K562 (cell line): ENCODE data around the gene LAMTOR4. TPM values are rescaled to one million over a fixed set of nuclear protein-coding genes. Genes with fewer than 3 reads are reported as not detected.
A peak's percentile ranks its signal among the peaks of the same experiment; 100 is the strongest.

Experiments used
- DACH1 ChIP-seq: fragments of 450-650 bp; IDR thresholded peaks from 2 replicates; pipeline ENCODE4 v1.6.1; 2018; ENCODE audit not compliant: partially characterized antibody
- FOXK1 ChIP-seq: sonication (generic); formaldehyde crosslinking; IDR thresholded peaks from 2 replicates; pipeline ENCODE4 v1.8.0; 2022; ENCODE audit warnings: missing genetic modification reagents, mild to moderate bottlenecking, borderline replicate concordance
- KLF16 ChIP-seq: IDR thresholded peaks from 2 replicates; pipeline ENCODE4 v1.6.1; 2016; ENCODE audit warnings: antibody characterized with exemption
- NR2C2 ChIP-seq, 2 experiments: fragments of 200-800 bp in 1 of 2; sonication (Bioruptor generic) in 1 of 2; sonication (generic) in 1 of 2; formaldehyde crosslinking in 1 of 2; IDR thresholded peaks; 2 replicates each; pipeline versions ENCODE4 v1.6.1 to v1.8.0; 2016 to 2022; ENCODE audit warnings: mild to moderate bottlenecking in 1 of 2, missing compliant biosample characterization in 1 of 2, missing genetic modification characterization in 1 of 2, missing genetic modification reagents in 1 of 2
- POLR2H ChIP-seq: IDR thresholded peaks from 2 replicates; pipeline ENCODE4 v1.6.1; 2016; ENCODE audit warnings: missing genetic modification characterization, low read depth, mild to moderate bottlenecking, control low read depth, missing compliant biosample characterization, moderate library complexity
- SMC3 ChIP-seq: conservative IDR thresholded peaks from 2 replicates; pipeline ENCODE4 v1.6.1; 2011; ENCODE audit warnings: low read depth, low read length, improper control_type of control experiment; ENCODE audit not compliant: insufficient read depth
- STAT5B ChIP-seq: fragments of 250-450 bp; sonication (Bioruptor Pico); IDR thresholded peaks from 2 replicates; pipeline ENCODE4 v1.8.0; 2021; ENCODE audit warnings: mild to moderate bottlenecking, inconsistent platforms
- TBL1XR1 ChIP-seq, 2 experiments: IDR thresholded peaks; 2 replicates each; pipeline ENCODE4 v1.6.1; 2012; ENCODE audit warnings: improper control_type of control experiment in 2 of 2, low read length in 2 of 2, mild to moderate bottlenecking in 1 of 2
- TOE1 ChIP-seq, 2 experiments: fragments of 450-650 bp in 1 of 2; sonication (generic) in 1 of 2; formaldehyde crosslinking in 1 of 2; IDR thresholded peaks; 2 replicates each; pipeline versions ENCODE4 v1.7.1 to v1.8.0; 2016 to 2022; ENCODE audit warnings: borderline replicate concordance in 2 of 2, mild to moderate bottlenecking in 2 of 2, antibody characterized with exemption in 1 of 2, inconsistent platforms in 1 of 2, low read depth in 1 of 2, missing genetic modification reagents in 1 of 2, moderate library complexity in 1 of 2
- TRIM24 ChIP-seq, 2 experiments: fragments of 450-650 bp; IDR thresholded peaks; 2 replicates each; pipeline ENCODE4 v1.6.1; 2016
- TSC22D4 ChIP-seq: fragments of 450-650 bp; IDR thresholded peaks from 2 replicates; pipeline ENCODE4 v1.6.1; 2016; ENCODE audit warnings: missing genetic modification characterization, missing biosample characterization, control low read depth
- TSHZ1 ChIP-seq: fragments of 250-450 bp; sonication (Bioruptor Pico); IDR thresholded peaks from 2 replicates; pipeline ENCODE4 v1.4.0; 2020; ENCODE audit warnings: mild to moderate bottlenecking, moderate library complexity
- ZNF76 ChIP-seq: fragments of 250-450 bp; sonication (Bioruptor Pico); IDR thresholded peaks from 2 replicates; pipeline ENCODE4 v1.4.0; 2020; ENCODE audit warnings: mild to moderate bottlenecking, moderate library complexity, borderline replicate concordance
- polyA plus RNA-seq, 8 experiments: library from polyadenylated mRNA; depleted of rRNA in 4 of 8; stranded (reverse) in 5 of 8; unstranded in 3 of 8; fragments of >200 nt; fragmentation: Nextera tagmentation in 2 of 8; fragmentation: Illumina TruSeq in 1 of 8; extraction: Ambion mirVana in 2 of 8; extraction: Trizol in 1 of 8; gene quantifications; 2 replicates each; pipeline versions ENCODE4 v1.2.1 to v1.2.3, GENCODE V29; 2011 to 2014; ENCODE audit warnings: inconsistent platforms in 1 of 8, missing spikeins in 1 of 8
- total RNA-seq, 7 experiments: library from RNA; depleted of rRNA in 6 of 7; stranded (reverse); fragments of >200 nt in 6 of 7; fragmentation: Illumina TruSeq in 2 of 7; extraction: Trizol in 2 of 7; gene quantifications; 2 replicates each; pipeline versions ENCODE4 v1.2.1 to v1.2.3, GENCODE V29; 2011 to 2021; ENCODE audit warnings: low replicate concordance in 1 of 7
- TF ChIP-seq, protein P1 (sequence below): fragments of 450-650 bp; formaldehyde crosslinking; IDR thresholded peaks from 2 replicates; pipeline ENCODE4 v1.4.0; 2022; ENCODE audit warnings: mild to moderate bottlenecking, moderate library complexity
- TF ChIP-seq, protein P2 (sequence below): fragments of 250-450 bp; sonication (Bioruptor Pico); IDR thresholded peaks from 2 replicates; pipeline ENCODE4 v1.4.0; 2020; ENCODE audit warnings: mild to moderate bottlenecking
- TF ChIP-seq, protein P3 (sequence below): fragments of 450-650 bp; conservative IDR thresholded peaks from 2 replicates; pipeline ENCODE4 v1.6.1; 2016; ENCODE audit warnings: missing genetic modification characterization, low read depth, mild to moderate bottlenecking, control low read depth, missing compliant biosample characterization
- TF ChIP-seq, protein P4 (sequence below): fragments of 450-650 bp; IDR thresholded peaks from 2 replicates; pipeline ENCODE4 v1.6.1; 2016; ENCODE audit warnings: missing biosample characterization, missing genetic modification characterization

Gene LAMTOR4
- total and polyA plus RNA-seq, 9 of the 15 experiments (the other 6 are each of a cell fraction or from before 2014, with no cell fraction given), result 79.6 to 314 (median 195) TPM

GRCh38 chr7:100190048-100190711 is 41.5 kb downstream of the LAMTOR4 start (continued):
- TF ChIP-seq, protein P1, sequence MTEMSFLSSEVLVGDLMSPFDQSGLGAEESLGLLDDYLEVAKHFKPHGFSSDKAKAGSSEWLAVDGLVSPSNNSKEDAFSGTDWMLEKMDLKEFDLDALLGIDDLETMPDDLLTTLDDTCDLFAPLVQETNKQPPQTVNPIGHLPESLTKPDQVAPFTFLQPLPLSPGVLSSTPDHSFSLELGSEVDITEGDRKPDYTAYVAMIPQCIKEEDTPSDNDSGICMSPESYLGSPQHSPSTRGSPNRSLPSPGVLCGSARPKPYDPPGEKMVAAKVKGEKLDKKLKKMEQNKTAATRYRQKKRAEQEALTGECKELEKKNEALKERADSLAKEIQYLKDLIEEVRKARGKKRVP (CRISPR knock-in tag), result peak; percentile 80
- TF ChIP-seq TSHZ1 (CRISPR knock-in tag), result no peak
- no peak for TF ChIP-seq TSC22D4 (tag)
- TF ChIP-seq, protein P2, sequence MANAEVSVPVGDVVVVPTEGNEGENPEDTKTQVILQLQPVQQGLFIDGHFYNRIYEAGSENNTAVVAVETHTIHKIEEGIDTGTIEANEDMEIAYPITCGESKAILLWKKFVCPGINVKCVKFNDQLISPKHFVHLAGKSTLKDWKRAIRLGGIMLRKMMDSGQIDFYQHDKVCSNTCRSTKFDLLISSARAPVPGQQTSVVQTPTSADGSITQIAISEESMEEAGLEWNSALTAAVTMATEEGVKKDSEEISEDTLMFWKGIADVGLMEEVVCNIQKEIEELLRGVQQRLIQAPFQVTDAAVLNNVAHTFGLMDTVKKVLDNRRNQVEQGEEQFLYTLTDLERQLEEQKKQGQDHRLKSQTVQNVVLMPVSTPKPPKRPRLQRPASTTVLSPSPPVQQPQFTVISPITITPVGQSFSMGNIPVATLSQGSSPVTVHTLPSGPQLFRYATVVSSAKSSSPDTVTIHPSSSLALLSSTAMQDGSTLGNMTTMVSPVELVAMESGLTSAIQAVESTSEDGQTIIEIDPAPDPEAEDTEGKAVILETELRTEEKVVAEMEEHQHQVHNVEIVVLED (CRISPR knock-in tag), result peak; percentile 41; the same call in 1 of the 2 replicates
- no peak for TF ChIP-seq NR2C2 (CRISPR knock-in tag; IDR thresholded peaks at IDR 0.05)
- peak; percentile 41; the same call in 1 of the 2 replicates for TF ChIP-seq NR2C2 (tag; IDR thresholded peaks at IDR 0.05)
- TF ChIP-seq, protein P3, sequence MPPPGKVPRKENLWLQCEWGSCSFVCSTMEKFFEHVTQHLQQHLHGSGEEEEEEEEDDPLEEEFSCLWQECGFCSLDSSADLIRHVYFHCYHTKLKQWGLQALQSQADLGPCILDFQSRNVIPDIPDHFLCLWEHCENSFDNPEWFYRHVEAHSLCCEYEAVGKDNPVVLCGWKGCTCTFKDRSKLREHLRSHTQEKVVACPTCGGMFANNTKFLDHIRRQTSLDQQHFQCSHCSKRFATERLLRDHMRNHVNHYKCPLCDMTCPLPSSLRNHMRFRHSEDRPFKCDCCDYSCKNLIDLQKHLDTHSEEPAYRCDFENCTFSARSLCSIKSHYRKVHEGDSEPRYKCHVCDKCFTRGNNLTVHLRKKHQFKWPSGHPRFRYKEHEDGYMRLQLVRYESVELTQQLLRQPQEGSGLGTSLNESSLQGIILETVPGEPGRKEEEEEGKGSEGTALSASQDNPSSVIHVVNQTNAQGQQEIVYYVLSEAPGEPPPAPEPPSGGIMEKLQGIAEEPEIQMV, result 0 out of 2 replicates have a peak, but pooled peaks have one; percentile 3
- TF ChIP-seq, protein P4, sequence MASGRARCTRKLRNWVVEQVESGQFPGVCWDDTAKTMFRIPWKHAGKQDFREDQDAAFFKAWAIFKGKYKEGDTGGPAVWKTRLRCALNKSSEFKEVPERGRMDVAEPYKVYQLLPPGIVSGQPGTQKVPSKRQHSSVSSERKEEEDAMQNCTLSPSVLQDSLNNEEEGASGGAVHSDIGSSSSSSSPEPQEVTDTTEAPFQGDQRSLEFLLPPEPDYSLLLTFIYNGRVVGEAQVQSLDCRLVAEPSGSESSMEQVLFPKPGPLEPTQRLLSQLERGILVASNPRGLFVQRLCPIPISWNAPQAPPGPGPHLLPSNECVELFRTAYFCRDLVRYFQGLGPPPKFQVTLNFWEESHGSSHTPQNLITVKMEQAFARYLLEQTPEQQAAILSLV (tag), result peak; percentile 41; the same call in 1 of the 2 replicates
- no peak for TF ChIP-seq STAT5B (CRISPR knock-in tag)
- no peak for TF ChIP-seq FOXK1
- TF ChIP-seq TRIM24 (IDR thresholded peaks at IDR 0.05), result peak in 1 of 2 experiments; percentile 40; a peak in 1 of 4 replicates
- no peak for TF ChIP-seq KLF16
- 0 out of 2 replicates have a peak, but pooled peaks have one; percentile 45 for TF ChIP-seq ZNF76 (CRISPR knock-in tag)
- peak; percentile 51 for TF ChIP-seq POLR2H
- TF ChIP-seq TOE1 (IDR thresholded peaks at IDR 0.05; ENCODE audit: borderline replicate concordance), result no peak
- no peak for TF ChIP-seq TOE1 (CRISPR knock-in tag; IDR thresholded peaks at IDR 0.05; ENCODE audit: borderline replicate concordance, low read depth)
- peak; percentile 80 for TF ChIP-seq DACH1
- no peak for TF ChIP-seq SMC3
- 0 out of 4 replicates have a peak, but pooled peaks of 1 of the 2 experiments have one; percentile 15 for TF ChIP-seq TBL1XR1 (IDR thresholded peaks at IDR 0.05; ENCODE audit: low read length in 2 of 2)
